SK-N-SH (cell line): ENCODE measurements around the gene UBE2D2. TPM values are rescaled to one million over a fixed set of nuclear protein-coding genes. Genes with fewer than 3 reads are reported as not detected.

Experiments used
- CTCF ChIA-PET: fragments of 300-600, 350-600 bp; formaldehyde crosslinking; extraction: SDS; loops from one replicate; lab custom pipeline; 2021; lab: Yijun Ruan, JAX
- POLR2A ChIA-PET: fragments of 350-600 bp; sonication (Branson Sonifier 250); formaldehyde crosslinking; extraction: SDS; loops from one replicate; lab custom pipeline; 2020; ENCODE audit warnings: antibody characterized with exemption, inconsistent platforms; lab: Yijun Ruan, JAX
- DNase-seq: peaks from one replicate; pipeline ENCODE4 v3.0.0; 2012
- H2AFZ ChIP-seq: fragments of 200-600 bp; sonication (generic); 2 replicates; pipeline ENCODE4 v1.8.1; 2016; ENCODE audit warnings: antibody characterized with exemption, mild to moderate bottlenecking, low read depth
- H3F3A ChIP-seq: fragments of 200-600 bp; sonication (generic); replicated peaks from 2 replicates; pipeline ENCODE3; 2016; ENCODE audit warnings: antibody characterized with exemption, mild to moderate bottlenecking; ENCODE audit not compliant: insufficient read depth
- H3K27ac ChIP-seq, 2 experiments: fragments of 200-500 bp in 1 of 2; fragments of 200-600 bp in 1 of 2; sonication (Bioruptor generic) in 1 of 2; sonication (generic), shearing (Covaris generic) in 1 of 2; 2 replicates each; pipeline versions ENCODE4 v1.5.1 to v1.6.1; 2014 to 2016; ENCODE audit warnings: low read depth in 2 of 2, inconsistent platforms in 1 of 2, low read length in 1 of 2, mild to moderate bottlenecking in 1 of 2, mixed read lengths in 1 of 2
- H3K27me3 ChIP-seq: fragments of 200-600 bp; sonication (generic), shearing (Covaris generic); 2 replicates; pipeline ENCODE4 v1.6.1; 2016; ENCODE audit warnings: mixed run types; ENCODE audit not compliant: insufficient read depth
- H3K36me3 ChIP-seq, 2 experiments: fragments of 200-500 bp in 1 of 2; fragments of 200-600 bp in 1 of 2; sonication (Bioruptor generic) in 1 of 2; sonication (generic) in 1 of 2; replicated peaks in 1 of 2; 2 replicates each; pipeline versions ENCODE3 to v1.5.1; 2014 to 2016; ENCODE audit warnings: low read length in 1 of 2, mild to moderate bottlenecking in 1 of 2; ENCODE audit not compliant: insufficient read depth in 2 of 2, control insufficient read depth in 1 of 2
- H3K4me1 ChIP-seq, 2 experiments: fragments of 200-500 bp in 1 of 2; fragments of 200-600 bp in 1 of 2; sonication (Bioruptor generic) in 1 of 2; sonication (generic), shearing (Covaris generic) in 1 of 2; 2 replicates each; pipeline versions ENCODE4 v1.5.1 to v1.6.1; 2014 to 2016; ENCODE audit warnings: low read depth in 1 of 2, low read length in 1 of 2, mixed run types in 1 of 2; ENCODE audit not compliant: insufficient read depth in 2 of 2, control insufficient read depth in 1 of 2
- H3K4me2 ChIP-seq: fragments of 200-600 bp; sonication (generic), shearing (Covaris generic); 2 replicates; pipeline ENCODE4 v1.6.1; 2017; ENCODE audit warnings: mixed run types
- H3K4me3 ChIP-seq, 2 experiments: fragments of 200-500 bp in 1 of 2; fragments of 200-600 bp in 1 of 2; sonication (Bioruptor generic) in 1 of 2; sonication (generic), shearing (Covaris generic) in 1 of 2; 2 replicates each; pipeline versions ENCODE4 v1.5.1 to v1.8.1; 2014 to 2016; ENCODE audit warnings: low read depth in 2 of 2, inconsistent platforms in 1 of 2, low read length in 1 of 2, mild to moderate bottlenecking in 1 of 2, mixed read lengths in 1 of 2, moderate library complexity in 1 of 2
- H3K79me2 ChIP-seq: fragments of 200-600 bp; sonication (generic); 2 replicates; pipeline ENCODE4 v1.8.1; 2017; ENCODE audit warnings: mild to moderate bottlenecking; ENCODE audit not compliant: insufficient read depth
- H3K9ac ChIP-seq: fragments of 200-600 bp; sonication (generic); 2 replicates; pipeline ENCODE4 v1.6.1; 2017; ENCODE audit warnings: mixed run types
- H3K9me2 ChIP-seq: fragments of 200-600 bp; sonication (generic); 2 replicates; pipeline ENCODE4 v1.6.1; 2017; ENCODE audit warnings: mixed run types
- H3K9me3 ChIP-seq: fragments of 200-600 bp; sonication (generic); 2 replicates; pipeline ENCODE4 v1.6.1; 2017; ENCODE audit warnings: mixed run types, mild to moderate bottlenecking, moderate library complexity
- H4K20me1 ChIP-seq: fragments of 200-600 bp; sonication (generic); 2 replicates; pipeline ENCODE4 v1.6.1; 2017; ENCODE audit warnings: mild to moderate bottlenecking, mixed run types; ENCODE audit not compliant: insufficient read depth
- FOXJ3 ChIP-seq: sonication (generic); formaldehyde crosslinking; IDR thresholded peaks from 2 replicates; pipeline ENCODE4 v1.5.1; 2020; ENCODE audit warnings: mild to moderate bottlenecking, missing genetic modification reagents
- GABPA ChIP-seq: IDR thresholded peaks from 2 replicates; pipeline ENCODE4 v1.4.0; 2012; ENCODE audit warnings: low read depth, mild to moderate bottlenecking
- NFIC ChIP-seq: IDR thresholded peaks from 2 replicates; pipeline ENCODE4 v1.4.0; 2012; ENCODE audit warnings: borderline replicate concordance
- NRF1 ChIP-seq: IDR thresholded peaks from 2 replicates; pipeline ENCODE4 v1.6.1; 2012; ENCODE audit warnings: low read depth, mild to moderate bottlenecking, low read length
- RAD21 ChIP-seq: IDR thresholded peaks from 2 replicates; pipeline ENCODE4 v1.6.1; 2012; ENCODE audit warnings: mild to moderate bottlenecking, low read length
- RXRA ChIP-seq: IDR thresholded peaks from 2 replicates; pipeline ENCODE4 v1.4.0; 2012; ENCODE audit warnings: low read depth, mild to moderate bottlenecking, borderline replicate concordance
- SIN3A ChIP-seq: IDR thresholded peaks from 2 replicates; pipeline ENCODE4 v1.6.1; 2012; ENCODE audit warnings: low read depth, mild to moderate bottlenecking, low read length, moderate library complexity, borderline replicate concordance
- SMC3 ChIP-seq: IDR thresholded peaks from 2 replicates; pipeline ENCODE4 v1.6.1; 2012; ENCODE audit warnings: low read depth, low read length, improper control_type of control experiment
- TCF12 ChIP-seq: IDR thresholded peaks from 2 replicates; pipeline ENCODE4 v1.4.0; 2012
- WGBS: methylation state at CpG from one replicate; pipeline ENCODE4 v1.1.6; 2017; ENCODE audit warnings: low lambda C conversion rate; 5-methylcytosine and 5-hydroxymethylcytosine counted together
- polyA plus RNA-seq, 3 experiments: library from polyadenylated mRNA; depleted of rRNA; stranded (reverse); fragments of >200 nt; gene quantifications; 2 replicates each; pipeline ENCODE4 v1.2.3, GENCODE V29; 2012
- TF ChIP-seq, protein P1 (sequence below): IDR thresholded peaks from 2 replicates; pipeline ENCODE4 v1.4.0; 2012; ENCODE audit warnings: low read depth, borderline replicate concordance
- TF ChIP-seq, protein P2 (sequence below): IDR thresholded peaks from 2 replicates; pipeline ENCODE4 v1.4.0; 2012; ENCODE audit warnings: low read depth

UBE2D2 gene
- polyA plus RNA-seq, 1 of the 3 experiments (the other 2 are of a cell fraction): 24.5 TPM

DNA sequence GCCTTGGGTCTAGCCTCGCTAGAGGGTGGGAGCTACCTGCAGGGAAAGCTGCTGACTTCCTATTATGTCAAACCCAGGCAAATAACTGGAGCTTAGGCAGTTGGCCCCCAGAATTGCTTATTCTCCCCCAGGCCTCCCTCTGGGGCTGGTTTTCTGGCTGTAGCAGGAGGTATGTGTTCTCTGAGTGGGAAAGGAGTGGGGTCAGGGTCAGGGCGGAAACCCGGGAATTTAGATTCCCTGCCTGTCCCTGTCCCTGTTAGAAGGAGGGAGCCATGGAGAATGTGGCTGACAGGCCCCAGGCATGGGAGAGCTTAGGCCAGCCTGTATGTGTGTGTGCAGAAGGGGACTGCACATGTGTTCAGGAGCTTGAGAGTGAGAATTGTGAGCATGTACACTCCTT, 73.4 kb downstream of the UBE2D2 start:
- Histone ChIP-seq H2AFZ (no peak overlapping the region), H4K20me1 (peaks cover 4% of the 10 kb centered on the region), H3K9me2 (no peaks in the 10 kb centered on the region), H3K36me3 (peaks cover 6 to 7% of the 10 kb centered on the region in 2 experiments), H3K4me3 (no peak overlapping the region), H3K4me1 (peaks cover 40 to 54% of the 10 kb centered on the region in 2 experiments), H3K9ac (no peak overlapping the region), H3F3A (peaks cover 59% of the 10 kb centered on the region), H3K27ac (peak overlapping the region in 1 of 2 experiments; percentile 16; a peak in 1 of 4 replicates), H3K27me3 (no peaks in the 10 kb centered on the region), H3K9me3 (no peaks in the 10 kb centered on the region), H3K79me2 (peaks cover 28% of the 10 kb centered on the region; the same call in 1 of the 2 replicates), H3K4me2 (no peak overlapping the region)
- ChIA-PET CTCF (interaction anchor here (1.0 to 22.4 kb wide), 23 partner anchors 13 to 335 kb away, joined by 3 to 627 read pairs (median 12); partner anchors contain the start of genes CXXC5 and UBE2D2), POLR2A (interaction anchor here (1.0 to 5.6 kb wide), 6 partner anchors 26 to 131 kb away, joined by 3 to 23 read pairs (median 4); partner anchors contain the start of gene UBE2D2)
- WGBS: 100% methylated on average over 1 of the region's 3 CpGs
- DNase-seq: no peak
- TF ChIP-seq SMC3: no peak
- no peak for TF ChIP-seq NFIC
- TF ChIP-seq, protein P1, sequence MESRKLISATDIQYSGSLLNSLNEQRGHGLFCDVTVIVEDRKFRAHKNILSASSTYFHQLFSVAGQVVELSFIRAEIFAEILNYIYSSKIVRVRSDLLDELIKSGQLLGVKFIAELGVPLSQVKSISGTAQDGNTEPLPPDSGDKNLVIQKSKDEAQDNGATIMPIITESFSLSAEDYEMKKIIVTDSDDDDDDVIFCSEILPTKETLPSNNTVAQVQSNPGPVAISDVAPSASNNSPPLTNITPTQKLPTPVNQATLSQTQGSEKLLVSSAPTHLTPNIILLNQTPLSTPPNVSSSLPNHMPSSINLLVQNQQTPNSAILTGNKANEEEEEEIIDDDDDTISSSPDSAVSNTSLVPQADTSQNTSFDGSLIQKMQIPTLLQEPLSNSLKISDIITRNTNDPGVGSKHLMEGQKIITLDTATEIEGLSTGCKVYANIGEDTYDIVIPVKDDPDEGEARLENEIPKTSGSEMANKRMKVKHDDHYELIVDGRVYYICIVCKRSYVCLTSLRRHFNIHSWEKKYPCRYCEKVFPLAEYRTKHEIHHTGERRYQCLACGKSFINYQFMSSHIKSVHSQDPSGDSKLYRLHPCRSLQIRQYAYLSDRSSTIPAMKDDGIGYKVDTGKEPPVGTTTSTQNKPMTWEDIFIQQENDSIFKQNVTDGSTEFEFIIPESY: no peak
- TF ChIP-seq GABPA: no peak
- TF ChIP-seq, protein P2, sequence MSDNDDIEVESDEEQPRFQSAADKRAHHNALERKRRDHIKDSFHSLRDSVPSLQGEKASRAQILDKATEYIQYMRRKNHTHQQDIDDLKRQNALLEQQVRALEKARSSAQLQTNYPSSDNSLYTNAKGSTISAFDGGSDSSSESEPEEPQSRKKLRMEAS: no peak
- TF ChIP-seq RXRA: no peak
- no peak for TF ChIP-seq RAD21
- no peak for TF ChIP-seq NRF1
- no peak for TF ChIP-seq TCF12

DNA sequence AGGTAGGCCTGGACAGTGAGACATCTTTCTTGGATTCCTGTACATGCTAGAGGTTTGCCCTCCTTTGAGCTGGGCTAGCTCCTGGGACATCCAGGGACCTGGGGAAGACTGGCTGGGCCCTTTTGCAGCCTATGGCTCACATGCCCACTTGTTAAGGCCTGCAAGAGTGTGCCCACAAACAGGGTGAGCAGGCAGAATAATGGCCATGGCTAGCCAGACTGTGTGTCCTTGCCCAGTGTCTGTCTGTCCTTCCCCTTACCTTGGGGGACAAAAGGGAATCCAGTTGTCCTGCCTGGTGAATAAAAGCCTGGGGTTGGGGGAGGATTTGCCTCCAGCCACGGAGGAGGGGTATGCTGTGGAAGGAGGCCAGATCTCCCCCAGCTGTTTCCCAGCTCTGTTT, 74.1 kb downstream of the UBE2D2 start:
- no peaks in the 10 kb centered on the region for H3K9me3 ChIP-seq
- H3K27me3 ChIP-seq: no peaks in the 10 kb centered on the region
- H4K20me1 ChIP-seq: peaks cover 4% of the 10 kb centered on the region
- H2AFZ ChIP-seq: no peak overlapping the region
- peak overlapping the region; percentile 83 to 99; a peak in 3 of 4 replicates for H3K27ac ChIP-seq
- peaks cover 41 to 60% of the 10 kb centered on the region in 2 experiments for H3K4me1 ChIP-seq
- ChIA-PET CTCF (interaction anchor here (0.6 to 22.4 kb wide), 24 partner anchors 8 to 334 kb away, joined by 3 to 627 read pairs (median 8); partner anchors contain the start of gene CXXC5), POLR2A (interaction anchor here (0.6 to 5.6 kb wide), 10 partner anchors 14 to 141 kb away, joined by 3 to 130 read pairs (median 4); partner anchors contain the start of genes CXXC5 and UBE2D2)
- peaks cover 28% of the 10 kb centered on the region; the same call in 1 of the 2 replicates for H3K79me2 ChIP-seq
- WGBS: 0% methylated on average over 1 of the region's 1 CpG
- H3K9me2 ChIP-seq: no peaks in the 10 kb centered on the region
- H3K4me2 ChIP-seq: no peak overlapping the region
- no peak for DNase-seq
- peaks cover 1 to 6% of the 10 kb centered on the region in 2 experiments for H3K36me3 ChIP-seq
- H3F3A ChIP-seq: peaks cover 53% of the 10 kb centered on the region
- TF ChIP-seq FOXJ3 (CRISPR knock-in tag) (no peak), SIN3A (no peak)
- H3K4me3 ChIP-seq: no peak overlapping the region
- H3K9ac ChIP-seq: no peak overlapping the region
